B cell (primary cell): ENCODE data around the gene CHPF2.

Experiments used
- EZH2 ChIP-seq: IDR thresholded peaks from 2 replicates; pipeline ENCODE4 v1.6.1; 2012; ENCODE audit warnings: borderline replicate concordance, low read depth, mild to moderate bottlenecking, moderate library complexity, low read length; ENCODE audit not compliant: insufficient read depth, poor library complexity, severe bottlenecking
- TF ChIP-seq, protein P1 (sequence below): fragments of 200-600 bp; IDR thresholded peaks from one replicate; pipeline ENCODE4 v1.8.0; 2022; ENCODE audit warnings: antibody characterized with exemption, mild to moderate bottlenecking

DNA sequence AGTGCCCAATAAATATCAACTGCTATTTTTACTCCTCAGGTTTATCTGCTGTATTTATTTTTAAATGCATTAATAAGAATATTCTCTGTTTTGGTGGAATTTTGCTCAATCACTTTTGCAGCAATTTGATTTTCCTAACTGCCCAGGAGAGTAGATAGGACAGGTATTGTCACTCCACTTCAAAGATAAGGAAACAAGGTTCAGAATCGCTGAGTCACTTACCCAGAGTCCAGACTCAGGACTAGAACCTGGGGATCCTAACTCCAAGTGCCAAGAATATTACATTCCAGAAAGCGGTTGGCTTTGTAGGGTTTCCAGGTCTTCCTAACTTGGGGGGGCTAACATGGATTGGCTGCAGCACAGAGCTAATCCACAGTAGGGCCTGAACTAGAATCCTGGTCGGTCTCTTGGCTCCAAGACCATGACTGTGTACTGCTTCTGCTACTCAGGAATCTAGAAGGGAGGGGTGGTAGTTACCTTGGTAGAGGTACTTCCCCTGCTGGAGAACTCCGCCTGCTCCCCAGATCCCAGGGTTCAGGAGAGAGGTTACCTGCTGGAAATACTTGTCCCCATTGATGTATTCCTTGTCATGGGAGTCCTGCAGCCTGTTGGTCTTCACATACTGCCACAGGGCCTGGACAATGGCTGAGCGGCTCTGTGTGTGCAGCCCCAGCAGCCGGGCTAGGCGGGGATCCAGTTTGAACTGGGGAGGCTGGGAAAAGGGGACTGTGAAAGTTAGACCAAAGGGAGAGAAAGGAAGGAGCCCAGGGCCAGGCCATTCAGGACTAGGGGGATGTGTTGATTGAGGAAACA, 8.9 kb downstream of the CHPF2 start:
- TF ChIP-seq, protein P1, sequence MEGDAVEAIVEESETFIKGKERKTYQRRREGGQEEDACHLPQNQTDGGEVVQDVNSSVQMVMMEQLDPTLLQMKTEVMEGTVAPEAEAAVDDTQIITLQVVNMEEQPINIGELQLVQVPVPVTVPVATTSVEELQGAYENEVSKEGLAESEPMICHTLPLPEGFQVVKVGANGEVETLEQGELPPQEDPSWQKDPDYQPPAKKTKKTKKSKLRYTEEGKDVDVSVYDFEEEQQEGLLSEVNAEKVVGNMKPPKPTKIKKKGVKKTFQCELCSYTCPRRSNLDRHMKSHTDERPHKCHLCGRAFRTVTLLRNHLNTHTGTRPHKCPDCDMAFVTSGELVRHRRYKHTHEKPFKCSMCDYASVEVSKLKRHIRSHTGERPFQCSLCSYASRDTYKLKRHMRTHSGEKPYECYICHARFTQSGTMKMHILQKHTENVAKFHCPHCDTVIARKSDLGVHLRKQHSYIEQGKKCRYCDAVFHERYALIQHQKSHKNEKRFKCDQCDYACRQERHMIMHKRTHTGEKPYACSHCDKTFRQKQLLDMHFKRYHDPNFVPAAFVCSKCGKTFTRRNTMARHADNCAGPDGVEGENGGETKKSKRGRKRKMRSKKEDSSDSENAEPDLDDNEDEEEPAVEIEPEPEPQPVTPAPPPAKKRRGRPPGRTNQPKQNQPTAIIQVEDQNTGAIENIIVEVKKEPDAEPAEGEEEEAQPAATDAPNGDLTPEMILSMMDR = no peak
- TF ChIP-seq EZH2 = no peak
